ENCODE data around the gene CXCR3.
A peak's percentile ranks its signal among the peaks of the same experiment; 100 is the strongest.
"Not testable (repeated sequence)": the region's sequence is repeated elsewhere in the genome, so short reads cannot be mapped to it uniquely, and the experiment has no call there.

The CXCR3 gene

DNA sequence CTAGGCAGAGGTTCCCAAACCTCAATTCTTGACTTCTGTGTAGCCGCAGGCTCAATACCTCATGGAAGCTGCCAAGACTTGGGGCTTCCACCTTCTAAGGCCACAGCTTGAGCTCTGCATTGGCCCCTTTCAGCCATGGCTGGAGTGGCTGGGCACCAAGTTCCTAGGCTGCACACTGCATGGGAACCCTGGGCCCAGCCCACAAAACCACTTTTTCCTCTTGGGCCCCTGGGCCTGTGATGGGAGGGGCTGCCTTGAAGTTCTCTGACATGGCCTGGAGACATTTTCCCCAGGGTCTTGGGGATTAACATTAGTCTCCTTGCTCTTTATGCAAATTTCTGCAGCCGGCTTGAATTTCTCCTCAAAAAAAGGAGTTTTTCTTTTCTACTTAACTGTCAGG, 35.0 kb upstream of the CXCR3 start:
- no peaks in the 10 kb centered on the region for H3K36me3 Mint-ChIP-seq (ENCODE audit: low read depth)
- H3K4me1 Mint-ChIP-seq (ENCODE audit: low read depth): peaks cover 11% of the 10 kb centered on the region
- peaks cover 21% of the 10 kb centered on the region for H3K27me3 Mint-ChIP-seq (ENCODE audit: low read depth)
- DNase-seq (ENCODE audit: low spot score): no peak
- no peak overlapping the region for H3K4me3 Mint-ChIP-seq
- H3K9me3 Mint-ChIP-seq: no peaks in the 10 kb centered on the region
- H3K27ac Mint-ChIP-seq: no peak overlapping the region

DNA sequence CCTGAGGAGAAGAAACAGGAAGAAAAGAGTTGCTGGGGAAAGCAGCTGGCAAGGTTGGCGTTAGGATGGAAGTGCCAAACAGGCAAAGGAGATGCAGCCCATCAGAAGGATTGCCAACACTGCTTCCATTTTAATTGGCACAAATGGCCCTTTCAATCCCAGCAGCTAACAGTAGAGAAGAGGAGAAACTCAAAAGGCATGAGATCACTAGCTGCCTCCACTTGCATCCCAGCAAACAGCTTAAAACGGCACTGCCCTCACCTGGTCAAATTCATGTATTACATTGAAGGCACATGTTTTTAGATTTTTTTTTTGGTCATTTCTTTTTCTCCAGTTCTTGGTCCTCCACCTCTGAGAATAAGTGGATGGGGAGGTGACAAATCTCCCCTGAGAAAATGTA, 34.1 kb upstream of the CXCR3 start:
- H3K4me1 Mint-ChIP-seq (ENCODE audit: low read depth): peaks cover 11% of the 10 kb centered on the region
- no peaks in the 10 kb centered on the region for H3K36me3 Mint-ChIP-seq (ENCODE audit: low read depth)
- H3K27ac Mint-ChIP-seq: no peak overlapping the region
- peaks cover 21% of the 10 kb centered on the region for H3K27me3 Mint-ChIP-seq (ENCODE audit: low read depth)
- no peaks in the 10 kb centered on the region for H3K9me3 Mint-ChIP-seq
- DNase-seq (ENCODE audit: low spot score): peak; percentile 18
- no peak overlapping the region for H3K4me3 Mint-ChIP-seq

DNA sequence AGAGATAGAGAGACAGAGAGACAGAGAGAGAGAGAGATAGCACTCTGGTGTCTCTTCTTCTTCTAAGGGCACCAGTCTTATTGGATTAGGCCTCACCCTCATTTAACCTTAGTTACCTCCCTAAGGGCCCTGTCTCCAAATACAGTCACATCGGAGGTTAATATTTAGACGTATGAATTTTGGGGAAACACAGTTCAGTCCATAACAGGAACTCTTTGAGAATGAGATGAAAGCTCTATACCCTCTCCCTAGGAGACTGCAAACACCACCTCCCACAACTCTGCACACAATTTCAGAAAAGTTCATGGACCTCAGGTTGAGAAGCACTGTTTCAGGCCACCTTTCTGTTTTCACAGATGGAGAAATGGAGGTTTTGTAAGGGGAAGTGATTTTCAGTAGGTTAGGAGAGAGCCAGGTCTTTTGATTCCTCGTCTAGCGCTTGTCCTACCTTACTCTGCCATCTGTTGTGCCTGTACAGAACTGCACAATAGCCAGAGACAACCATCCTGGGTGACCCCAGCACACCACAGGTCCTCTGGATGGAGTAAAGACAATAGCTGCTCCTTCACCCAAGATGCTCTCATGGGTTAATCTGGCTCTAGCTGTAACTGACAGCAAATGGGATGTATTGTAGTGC, 32.1 kb upstream of the CXCR3 start:
- no peak for DNase-seq (ENCODE audit: low spot score)
- Mint-ChIP-seq H3K36me3 (ENCODE audit: low read depth) (no peaks in the 10 kb centered on the region), H3K4me3 (no peak overlapping the region), H3K27me3 (ENCODE audit: low read depth) (peaks cover 4% of the 10 kb centered on the region), H3K4me1 (ENCODE audit: low read depth) (peaks cover 6% of the 10 kb centered on the region), H3K9me3 (no peaks in the 10 kb centered on the region), H3K27ac (no peak overlapping the region)

DNA sequence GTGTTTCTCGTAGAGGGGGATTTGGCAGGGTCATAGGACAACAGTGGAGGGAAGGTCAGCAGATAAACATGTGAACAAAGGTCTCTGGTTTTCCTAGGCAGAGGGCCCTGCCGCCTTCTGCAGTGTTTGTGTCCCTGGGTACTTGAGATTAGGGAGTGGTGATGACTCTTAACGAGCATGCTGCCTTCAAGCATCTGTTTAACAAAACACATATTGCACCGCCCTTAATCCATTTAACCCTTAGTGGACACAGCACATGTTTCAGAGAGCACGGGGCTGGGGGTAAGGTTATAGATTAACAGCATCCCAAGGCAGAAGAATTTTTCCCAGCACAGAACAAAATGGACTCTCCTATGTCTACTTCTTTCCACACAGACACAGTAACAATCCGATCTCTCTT, 26.1 kb upstream of the CXCR3 start:
- H3K4me3 Mint-ChIP-seq; H3K36me3 Mint-ChIP-seq (ENCODE audit: low read depth); H3K27me3 Mint-ChIP-seq (ENCODE audit: low read depth); DNase-seq (ENCODE audit: low spot score); H3K4me1 Mint-ChIP-seq (ENCODE audit: low read depth); H3K9me3 Mint-ChIP-seq; H3K27ac Mint-ChIP-seq: not testable (repeated sequence)

DNA sequence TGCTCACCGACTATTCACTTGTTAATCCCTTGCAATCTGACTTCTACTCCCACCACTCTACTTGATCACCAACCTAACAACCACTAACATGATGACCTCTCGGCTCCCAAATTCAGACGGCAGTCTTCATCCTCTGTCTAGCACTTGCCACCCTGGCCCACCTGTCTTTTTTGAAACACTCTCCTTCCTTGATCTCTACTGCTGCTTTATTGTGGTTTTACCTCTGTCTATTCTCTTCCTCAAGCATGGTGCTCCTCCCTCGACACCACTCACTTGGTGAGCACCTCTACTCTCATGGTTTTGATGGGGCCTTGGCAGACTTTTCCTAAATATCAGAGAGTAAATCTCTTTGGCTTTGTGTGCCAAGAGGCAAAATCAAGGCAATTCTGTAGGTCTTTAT, 21.7 kb upstream of the CXCR3 start:
- H3K4me3 Mint-ChIP-seq: no peak overlapping the region
- H3K9me3 Mint-ChIP-seq: no peaks in the 10 kb centered on the region
- H3K36me3 Mint-ChIP-seq (ENCODE audit: low read depth): no peaks in the 10 kb centered on the region
- no peaks in the 10 kb centered on the region for H3K27me3 Mint-ChIP-seq (ENCODE audit: low read depth)
- H3K4me1 Mint-ChIP-seq (ENCODE audit: low read depth): peaks cover 10% of the 10 kb centered on the region
- DNase-seq (ENCODE audit: low spot score): no peak
- no peak overlapping the region for H3K27ac Mint-ChIP-seq

DNA sequence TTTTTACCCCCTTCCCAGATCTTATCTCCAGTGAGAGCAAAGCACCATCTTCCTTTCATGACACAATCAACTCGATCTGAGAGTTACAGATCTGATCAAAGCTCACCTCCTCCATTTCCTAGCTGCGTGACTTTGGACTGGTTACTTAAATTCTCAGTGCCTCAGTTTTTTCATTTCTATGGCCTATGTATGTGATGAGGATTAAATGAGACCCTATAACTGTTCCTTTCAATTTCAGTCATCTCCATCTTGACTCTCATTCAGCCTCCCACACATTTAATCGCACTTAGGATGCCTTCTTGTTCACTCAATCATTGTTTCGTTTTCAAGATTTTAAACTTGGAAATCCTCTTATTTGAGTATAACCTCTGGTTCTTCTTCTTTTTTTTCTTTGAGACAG, 20.1 kb upstream of the CXCR3 start:
- Mint-ChIP-seq H3K9me3 (no peaks in the 10 kb centered on the region), H3K27ac (no peak overlapping the region), H3K27me3 (ENCODE audit: low read depth) (no peaks in the 10 kb centered on the region), H3K4me3 (no peak overlapping the region), H3K4me1 (ENCODE audit: low read depth) (peaks cover 10% of the 10 kb centered on the region), H3K36me3 (ENCODE audit: low read depth) (no peaks in the 10 kb centered on the region)
- no peak for DNase-seq (ENCODE audit: low spot score)

DNA sequence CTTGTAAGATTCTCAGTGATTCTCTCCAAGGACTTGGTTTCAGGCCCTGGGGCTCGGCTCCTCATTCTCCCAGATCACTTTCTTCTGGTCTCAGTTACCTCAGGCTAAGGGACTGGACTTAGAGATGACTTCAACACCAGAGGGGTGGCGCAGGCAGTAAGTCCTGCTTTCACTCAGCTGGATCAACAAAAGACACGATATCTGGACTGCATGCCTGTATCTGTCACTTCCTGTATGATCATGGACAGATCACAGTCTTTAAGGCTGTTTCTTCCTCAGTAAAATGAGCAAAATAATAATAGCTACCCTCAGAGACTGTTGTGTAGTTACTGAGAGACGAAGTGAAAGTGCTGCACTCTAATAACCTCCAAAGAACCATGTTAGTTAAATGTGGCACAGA, 19.5 kb upstream of the CXCR3 start:
- H3K4me1 Mint-ChIP-seq (ENCODE audit: low read depth): peaks cover 10% of the 10 kb centered on the region

DNA sequence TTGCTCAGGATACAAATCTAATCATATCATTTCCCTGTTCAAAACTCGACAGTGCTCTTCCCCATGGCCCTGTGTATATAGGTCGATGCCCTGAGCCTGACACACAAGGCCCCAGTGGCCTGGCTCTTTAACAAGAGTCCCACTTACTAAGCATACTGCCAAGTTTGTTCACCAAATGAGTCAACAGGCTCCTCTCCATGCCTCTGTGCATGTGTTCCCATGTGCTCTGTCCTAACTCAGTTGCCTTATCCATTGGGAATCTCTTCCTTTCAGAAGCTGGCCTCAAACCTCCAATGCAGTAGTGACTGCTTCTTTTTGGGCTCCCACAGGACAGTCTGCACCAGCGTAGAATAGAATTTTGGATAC, 18.9 kb upstream of the CXCR3 start:
- no peaks in the 10 kb centered on the region for H3K27me3 Mint-ChIP-seq (ENCODE audit: low read depth)
- H3K9me3 Mint-ChIP-seq: no peaks in the 10 kb centered on the region
- H3K36me3 Mint-ChIP-seq (ENCODE audit: low read depth): no peaks in the 10 kb centered on the region
- no peak for DNase-seq (ENCODE audit: low spot score)
- peaks cover 10% of the 10 kb centered on the region for H3K4me1 Mint-ChIP-seq (ENCODE audit: low read depth)
- no peak overlapping the region for H3K4me3 Mint-ChIP-seq
- H3K27ac Mint-ChIP-seq: peak overlapping the region; percentile 53

More for the DNA sequence above, 19.5 kb upstream of the CXCR3 start:
- Mint-ChIP-seq H3K27ac (no peak overlapping the region), H3K4me3 (no peak overlapping the region), H3K27me3 (ENCODE audit: low read depth) (no peaks in the 10 kb centered on the region), H3K36me3 (ENCODE audit: low read depth) (no peaks in the 10 kb centered on the region), H3K9me3 (no peaks in the 10 kb centered on the region)
- no peak for DNase-seq (ENCODE audit: low spot score)

DNA sequence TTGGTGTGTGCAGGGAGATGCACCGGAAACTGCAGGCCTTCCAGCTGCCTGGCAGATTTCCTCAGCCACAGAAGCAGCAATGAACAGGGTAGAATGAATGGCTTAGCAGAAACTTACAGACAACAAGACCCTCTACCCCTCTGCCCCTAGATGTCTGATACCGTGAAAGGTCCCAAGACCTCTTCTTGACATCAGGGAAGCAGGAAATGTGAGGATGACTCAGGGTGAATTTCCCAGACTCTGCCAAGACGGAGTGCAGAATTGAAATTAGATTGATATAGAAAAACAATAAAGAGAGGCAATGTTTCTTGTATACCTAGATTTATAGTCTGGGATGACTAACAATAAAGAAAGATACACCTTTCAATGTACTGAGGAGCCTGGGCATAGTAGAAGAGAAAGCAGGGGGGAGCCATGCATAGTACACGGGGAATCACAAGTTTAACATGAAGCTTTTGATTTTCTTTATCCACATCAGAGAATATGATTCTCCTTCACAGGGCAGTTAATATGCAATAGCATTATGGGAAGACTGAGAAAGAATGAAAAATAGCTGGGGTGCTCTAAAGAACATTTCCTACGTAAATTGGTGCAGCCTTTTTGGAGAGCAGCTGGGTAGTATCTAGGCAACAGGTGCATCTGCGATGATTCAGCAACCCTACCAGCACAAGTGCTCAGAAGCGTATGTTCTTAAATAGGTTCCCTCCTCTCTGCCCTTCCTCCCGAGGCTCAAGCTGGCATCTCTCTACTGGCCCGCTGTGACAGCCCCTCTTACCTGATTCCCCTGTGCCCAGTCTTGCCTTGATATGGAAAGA, 18.3 kb upstream of the CXCR3 start:
- no peak for DNase-seq (ENCODE audit: low spot score)
- Mint-ChIP-seq H3K4me3 (no peak overlapping the region), H3K9me3 (no peaks in the 10 kb centered on the region), H3K27me3 (ENCODE audit: low read depth) (no peaks in the 10 kb centered on the region), H3K36me3 (ENCODE audit: low read depth) (no peaks in the 10 kb centered on the region), H3K27ac (peak overlapping the region; percentile 53), H3K4me1 (ENCODE audit: low read depth) (peaks cover 10% of the 10 kb centered on the region)

DNA sequence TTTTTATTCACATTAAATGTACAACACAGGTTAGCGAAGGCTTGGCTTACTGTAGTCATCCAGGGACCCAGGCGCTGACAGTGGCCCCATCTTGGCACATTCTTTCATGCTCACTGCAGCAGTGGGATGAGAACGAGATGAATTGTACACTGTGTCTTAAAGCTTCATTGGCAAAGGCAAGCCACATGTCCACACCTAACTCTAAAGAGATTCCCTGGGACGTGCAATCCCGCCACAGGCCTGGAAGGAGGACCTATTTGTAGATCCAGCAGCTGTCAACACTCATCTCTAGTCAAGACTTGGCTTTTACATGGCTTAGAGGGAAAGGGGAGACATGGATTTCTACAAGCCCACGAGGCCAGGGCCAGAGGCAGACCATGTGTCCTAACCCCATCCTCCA, 16.1 kb upstream of the CXCR3 start:
- Mint-ChIP-seq H3K4me3 (no peak overlapping the region), H3K27me3 (ENCODE audit: low read depth) (no peaks in the 10 kb centered on the region), H3K27ac (no peak overlapping the region), H3K9me3 (no peaks in the 10 kb centered on the region), H3K36me3 (ENCODE audit: low read depth) (no peaks in the 10 kb centered on the region), H3K4me1 (ENCODE audit: low read depth) (peaks cover 13% of the 10 kb centered on the region)
- DNase-seq (ENCODE audit: low spot score): no peak

DNA sequence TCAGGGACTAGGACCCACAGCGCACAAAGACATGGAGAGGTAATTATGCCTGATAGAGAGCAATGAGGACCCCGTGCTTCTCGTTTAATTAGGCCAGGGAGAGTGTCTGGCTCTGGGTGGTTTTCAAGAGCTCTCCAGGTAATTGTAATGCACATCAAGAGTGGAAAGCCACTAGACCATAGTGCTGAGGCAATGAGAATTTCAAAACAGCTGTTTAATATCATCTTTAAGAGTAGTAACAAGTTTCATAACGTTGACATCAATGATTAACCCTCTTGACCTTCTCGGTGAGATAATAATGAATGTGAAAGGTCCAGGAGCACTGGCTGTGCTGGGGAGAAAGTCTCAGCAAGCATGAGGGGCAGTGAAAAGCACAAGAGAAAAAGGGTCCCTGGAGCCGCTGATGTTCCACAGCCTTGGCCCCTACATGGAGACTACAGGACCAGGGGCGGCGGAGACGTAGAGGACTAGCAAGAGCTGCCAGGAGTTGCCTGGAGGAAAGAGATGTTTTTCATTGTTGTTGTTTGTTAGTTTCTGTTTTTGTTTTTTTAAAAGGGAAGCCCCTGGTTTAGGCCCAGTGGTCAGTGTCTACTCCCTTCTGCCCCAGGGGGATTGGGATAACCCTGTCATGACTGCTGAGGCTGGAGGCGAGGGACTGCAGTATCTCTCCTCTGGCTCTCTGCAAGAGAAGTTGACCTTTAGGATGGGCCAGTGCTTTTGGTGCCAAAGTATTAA, 14.8 kb upstream of the CXCR3 start:
- Mint-ChIP-seq H3K36me3 (ENCODE audit: low read depth) (no peaks in the 10 kb centered on the region), H3K4me1 (ENCODE audit: low read depth) (peaks cover 14% of the 10 kb centered on the region), H3K27me3 (ENCODE audit: low read depth) (no peaks in the 10 kb centered on the region), H3K9me3 (no peaks in the 10 kb centered on the region), H3K27ac (no peak overlapping the region), H3K4me3 (no peak overlapping the region)
- no peak for DNase-seq (ENCODE audit: low spot score)

DNA sequence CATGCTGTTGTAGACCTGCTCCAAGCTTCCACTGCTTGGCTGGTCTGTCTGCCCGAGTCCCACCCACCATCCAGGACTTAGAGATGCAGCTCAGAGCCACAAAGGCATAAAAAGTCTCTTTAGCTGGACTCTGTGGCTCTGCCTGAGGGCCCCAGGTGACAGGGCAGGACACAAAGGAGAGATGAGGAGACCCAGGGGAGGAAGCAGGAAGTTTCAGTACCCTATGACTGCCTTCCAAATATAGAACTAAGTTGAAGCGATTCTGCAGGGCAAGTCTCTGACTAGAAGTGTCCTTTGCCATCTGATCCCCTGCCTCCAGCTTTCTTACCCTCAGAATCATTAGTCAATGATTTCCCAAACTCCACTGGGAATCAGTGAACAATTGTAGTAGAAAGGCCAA, 11.2 kb upstream of the CXCR3 start:
- no peak overlapping the region for H3K4me3 Mint-ChIP-seq
- no peak for DNase-seq (ENCODE audit: low spot score)
- H3K4me1 Mint-ChIP-seq (ENCODE audit: low read depth): peaks cover 4% of the 10 kb centered on the region
- H3K36me3 Mint-ChIP-seq (ENCODE audit: low read depth): no peaks in the 10 kb centered on the region
- no peaks in the 10 kb centered on the region for H3K27me3 Mint-ChIP-seq (ENCODE audit: low read depth)
- no peak overlapping the region for H3K27ac Mint-ChIP-seq
- H3K9me3 Mint-ChIP-seq: no peaks in the 10 kb centered on the region

DNA sequence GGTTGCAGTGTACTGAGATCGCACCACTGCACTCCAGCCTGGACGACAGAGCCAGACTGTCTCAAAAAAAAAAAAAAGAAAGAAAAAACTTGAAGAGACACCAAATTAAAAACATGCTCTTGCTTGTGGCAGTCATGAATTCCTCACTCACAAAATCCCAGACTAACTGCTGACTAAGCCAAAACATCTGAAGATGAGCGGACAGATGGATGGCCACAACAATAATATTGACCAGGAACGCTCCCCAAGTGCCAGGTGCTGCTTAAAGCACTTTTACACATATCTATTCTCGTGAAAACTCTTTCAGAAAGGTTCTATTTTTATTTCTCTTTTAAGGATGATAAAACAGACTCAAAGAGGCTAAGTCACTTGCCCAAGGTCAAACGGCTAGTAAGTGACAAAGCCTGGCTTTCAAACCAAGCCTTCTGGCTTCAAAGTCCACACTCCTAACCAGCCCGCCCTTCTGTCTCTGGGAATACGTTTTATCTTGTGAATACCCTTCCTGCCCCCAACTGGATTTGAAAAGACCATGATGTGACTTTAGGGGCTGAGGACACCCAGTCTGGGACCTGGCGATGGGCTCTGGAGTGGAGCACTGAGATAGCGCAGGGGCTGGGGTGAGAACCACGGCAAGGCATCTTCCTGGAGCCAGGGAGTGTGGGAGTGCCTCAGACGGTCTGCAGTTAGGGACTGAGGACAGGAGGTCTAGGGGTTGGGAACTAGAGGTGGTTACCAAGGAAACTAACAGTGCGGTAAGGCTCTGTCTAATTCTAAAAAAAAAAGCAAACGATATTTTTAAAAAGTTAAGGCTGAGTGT, 9.5 kb upstream of the CXCR3 start:
- no peak for DNase-seq (ENCODE audit: low spot score)
- H3K4me1 Mint-ChIP-seq (ENCODE audit: low read depth): peaks cover 16% of the 10 kb centered on the region
- no peak overlapping the region for H3K27ac Mint-ChIP-seq
- H3K36me3 Mint-ChIP-seq (ENCODE audit: low read depth): no peaks in the 10 kb centered on the region
- H3K9me3 Mint-ChIP-seq: no peaks in the 10 kb centered on the region
- H3K27me3 Mint-ChIP-seq (ENCODE audit: low read depth): no peaks in the 10 kb centered on the region
- H3K4me3 Mint-ChIP-seq: no peak overlapping the region

DNA sequence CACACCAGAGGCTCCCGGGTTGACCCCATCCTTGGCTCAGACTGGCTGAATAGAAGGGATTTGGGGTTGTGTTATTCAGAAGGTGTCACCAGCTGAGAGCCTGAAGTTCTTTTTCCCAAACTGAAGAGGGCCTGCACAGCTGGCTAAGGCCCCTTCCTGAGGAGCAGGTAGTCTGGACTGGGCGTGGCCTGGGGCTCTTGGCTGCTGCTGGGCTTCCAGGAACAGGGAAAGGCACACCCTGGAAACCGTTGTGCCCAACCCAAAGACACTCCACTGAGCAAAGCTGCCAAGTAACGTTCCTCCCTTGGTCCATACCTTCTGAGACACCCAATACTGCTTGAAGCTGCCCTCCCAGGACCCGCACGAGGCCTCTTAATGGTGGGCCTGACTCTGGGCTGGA, 8.3 kb upstream of the CXCR3 start:
- H3K4me1 Mint-ChIP-seq (ENCODE audit: low read depth): peaks cover 22% of the 10 kb centered on the region

More for the DNA sequence above, 8.3 kb upstream of the CXCR3 start:
- H3K9me3 Mint-ChIP-seq: no peaks in the 10 kb centered on the region
- no peak overlapping the region for H3K4me3 Mint-ChIP-seq
- no peaks in the 10 kb centered on the region for H3K27me3 Mint-ChIP-seq (ENCODE audit: low read depth)
- H3K36me3 Mint-ChIP-seq (ENCODE audit: low read depth): no peaks in the 10 kb centered on the region
- DNase-seq (ENCODE audit: low spot score): no peak
- H3K27ac Mint-ChIP-seq: no peak overlapping the region

All from T-helper 2 cell treated with Interferon-gamma antibody and Interleukin-4, amounts not matched to agents 5 μg/mL and 100 μg/mL, for 36 hours (primary cell).